ENCODE data around the gene EXOC5. TPM values are rescaled to one million over a fixed set of nuclear protein-coding genes. Genes with fewer than 3 reads are reported as not detected.
"Not testable (repeated sequence)": the region's sequence is repeated elsewhere in the genome, so short reads cannot be mapped to it uniquely, and the experiment has no call there.

Gene EXOC5
- total RNA-seq, 1 donor from 2014 or later: 70.2 TPM

DNA sequence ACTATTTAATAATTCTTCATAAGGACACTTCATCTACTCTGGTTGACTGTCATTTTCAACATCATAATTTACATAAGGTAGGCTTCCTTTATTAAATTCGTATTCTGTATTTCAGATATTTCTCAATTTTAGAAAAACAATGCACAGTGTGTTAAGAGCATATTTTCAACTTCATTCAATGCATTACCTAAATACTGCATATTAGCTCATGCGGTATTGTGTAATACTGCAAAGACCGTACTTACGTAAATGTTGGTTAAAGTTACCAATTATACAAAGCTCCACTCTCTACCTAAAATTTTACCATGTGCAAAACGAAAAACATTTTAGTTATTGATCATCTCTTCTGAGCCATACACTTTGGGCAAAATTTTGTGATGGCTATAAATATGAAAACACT lies 62.8 kb downstream of the EXOC5 start:
- TF ChIP-seq, protein P1, sequence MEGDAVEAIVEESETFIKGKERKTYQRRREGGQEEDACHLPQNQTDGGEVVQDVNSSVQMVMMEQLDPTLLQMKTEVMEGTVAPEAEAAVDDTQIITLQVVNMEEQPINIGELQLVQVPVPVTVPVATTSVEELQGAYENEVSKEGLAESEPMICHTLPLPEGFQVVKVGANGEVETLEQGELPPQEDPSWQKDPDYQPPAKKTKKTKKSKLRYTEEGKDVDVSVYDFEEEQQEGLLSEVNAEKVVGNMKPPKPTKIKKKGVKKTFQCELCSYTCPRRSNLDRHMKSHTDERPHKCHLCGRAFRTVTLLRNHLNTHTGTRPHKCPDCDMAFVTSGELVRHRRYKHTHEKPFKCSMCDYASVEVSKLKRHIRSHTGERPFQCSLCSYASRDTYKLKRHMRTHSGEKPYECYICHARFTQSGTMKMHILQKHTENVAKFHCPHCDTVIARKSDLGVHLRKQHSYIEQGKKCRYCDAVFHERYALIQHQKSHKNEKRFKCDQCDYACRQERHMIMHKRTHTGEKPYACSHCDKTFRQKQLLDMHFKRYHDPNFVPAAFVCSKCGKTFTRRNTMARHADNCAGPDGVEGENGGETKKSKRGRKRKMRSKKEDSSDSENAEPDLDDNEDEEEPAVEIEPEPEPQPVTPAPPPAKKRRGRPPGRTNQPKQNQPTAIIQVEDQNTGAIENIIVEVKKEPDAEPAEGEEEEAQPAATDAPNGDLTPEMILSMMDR (IDR thresholded peaks at IDR 0.05): no peak
- Histone ChIP-seq H3K27ac (no peak overlapping the region), H3K4me1 (no peaks in the 10 kb centered on the region), H3K4me3 (no peak overlapping the region), H3K9me3 (no peaks in the 10 kb centered on the region), H3K27me3 (ENCODE audit: low read depth) (no peaks in the 10 kb centered on the region), H3K36me3 (peaks cover 34% of the 10 kb centered on the region)
- intact Hi-C loops (cut with DNase I): no loop called here
- ATAC-seq: no peak
- no peak for DNase-seq

DNA sequence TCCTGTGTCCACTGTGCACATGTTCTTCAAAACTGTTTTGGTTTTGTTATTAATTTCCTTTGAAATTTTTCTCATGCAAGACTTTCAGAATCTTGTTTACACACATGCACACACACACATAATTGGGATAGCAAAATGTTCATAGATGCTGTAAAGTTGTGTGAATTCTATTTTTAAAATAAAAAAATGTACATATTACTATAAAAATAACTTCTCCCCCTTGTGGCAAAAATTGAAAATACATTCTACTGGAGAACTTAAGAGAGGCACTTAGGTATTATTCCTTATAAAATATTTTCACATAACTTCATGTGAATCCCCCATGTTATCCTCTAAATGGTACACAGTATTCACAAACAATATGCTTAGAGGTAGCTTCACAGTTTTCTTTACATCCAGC lies 66.0 kb downstream of the EXOC5 start:
- H3K27ac ChIP-seq: not testable (repeated sequence)

DNA sequence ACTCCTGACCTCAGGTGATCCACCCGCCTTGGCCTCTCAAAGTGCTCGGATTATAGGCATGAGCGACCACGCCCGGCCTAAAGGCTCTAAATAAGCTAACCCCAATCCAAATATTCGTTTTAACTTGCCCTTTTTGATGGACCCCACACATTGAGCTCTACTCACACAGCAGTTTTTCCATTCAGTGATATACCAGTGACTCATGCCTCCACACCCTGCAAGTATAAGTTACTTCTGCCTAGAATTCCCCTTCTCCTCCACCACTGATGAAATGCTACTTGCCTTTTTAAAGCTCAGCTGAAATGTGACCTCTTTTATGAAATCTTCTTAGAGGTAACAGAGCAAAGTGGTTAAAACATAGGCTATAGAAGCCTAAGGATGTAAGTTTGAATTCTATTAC lies 68.8 kb downstream of the EXOC5 start:
- intact Hi-C loops (cut with DNase I): no loop called here
- Histone ChIP-seq H3K27ac (no peak overlapping the region), H3K9me3 (no peaks in the 10 kb centered on the region), H3K4me3 (no peak overlapping the region), H3K4me1 (no peaks in the 10 kb centered on the region), H3K27me3 (ENCODE audit: low read depth) (no peaks in the 10 kb centered on the region), H3K36me3 (no peaks in the 10 kb centered on the region)
- TF ChIP-seq, protein P1 (IDR thresholded peaks at IDR 0.05): no peak
- DNase-seq (no peak), ATAC-seq (no peak)

More for the DNA sequence above, 66.0 kb downstream of the EXOC5 start:
- H3K9me3 ChIP-seq; H3K4me1 ChIP-seq; H3K27me3 ChIP-seq (ENCODE audit: low read depth); DNase-seq; intact Hi-C loops (cut with DNase I); H3K36me3 ChIP-seq; ATAC-seq; H3K4me3 ChIP-seq: not testable (repeated sequence)
- TF ChIP-seq, protein P1 (IDR thresholded peaks at IDR 0.05): peak; percentile 39

DNA sequence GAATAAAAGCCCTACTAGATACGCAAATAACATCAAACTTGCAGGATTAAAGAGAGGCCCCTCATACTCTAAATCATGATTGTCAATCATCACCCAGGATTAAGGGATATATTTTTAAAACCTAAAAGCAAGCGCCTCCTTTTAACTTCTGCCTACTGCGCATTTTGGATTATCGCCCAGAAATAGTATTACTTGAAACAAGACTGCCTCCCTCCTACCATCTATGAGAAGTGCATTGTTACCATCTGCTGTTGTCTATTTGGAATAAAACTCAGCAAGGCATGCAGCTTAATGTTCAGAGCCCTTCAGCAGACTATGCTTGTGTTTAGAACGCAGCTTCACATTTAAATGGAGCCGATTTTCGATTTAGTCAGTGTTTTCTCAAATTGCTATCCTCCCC lies 79.6 kb downstream of the EXOC5 start:
- Histone ChIP-seq H3K9me3 (no peaks in the 10 kb centered on the region), H3K36me3 (no peaks in the 10 kb centered on the region), H3K27me3 (ENCODE audit: low read depth) (no peaks in the 10 kb centered on the region), H3K4me1 (no peaks in the 10 kb centered on the region), H3K4me3 (no peak overlapping the region), H3K27ac (no peak overlapping the region)
- TF ChIP-seq, protein P1 (IDR thresholded peaks at IDR 0.05): no peak
- intact Hi-C loops (cut with DNase I): no loop called here
- no peak for DNase-seq
- peak in 1 of 2 donors; percentile 48 for ATAC-seq

DNA sequence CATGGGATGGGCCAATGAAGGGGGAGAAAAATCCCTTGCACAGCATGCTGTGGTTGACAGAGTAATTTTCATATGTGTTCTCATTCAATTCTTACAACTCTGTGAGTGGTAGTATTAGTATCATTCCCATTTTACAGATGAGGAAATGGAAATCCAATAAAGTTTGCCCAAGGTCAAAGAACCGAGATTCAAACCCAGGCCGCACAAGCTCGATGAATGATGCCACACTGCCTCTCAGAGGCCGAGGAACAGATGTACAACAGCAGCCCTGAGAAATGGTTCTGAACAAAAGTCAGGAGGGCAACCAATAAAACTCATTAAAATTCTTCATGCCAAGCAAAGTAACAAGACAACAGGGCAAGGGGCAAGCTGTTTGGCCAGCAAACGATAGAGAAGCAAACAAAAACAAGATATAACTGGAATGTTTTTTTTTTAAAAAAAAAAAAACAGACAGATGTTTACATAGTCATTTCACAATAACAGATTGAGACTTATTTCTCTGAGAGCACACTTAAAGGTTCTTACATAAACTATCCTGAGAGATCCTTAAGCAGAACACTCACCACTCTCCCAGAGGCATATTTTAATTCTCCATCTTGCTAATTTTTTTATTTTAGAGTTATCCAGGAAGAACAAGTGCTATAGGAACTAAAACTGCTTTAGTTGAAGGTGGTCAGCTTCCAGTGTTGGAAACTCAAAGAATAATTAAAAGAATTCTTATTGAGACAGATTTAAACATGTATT lies 85.8 kb downstream of the EXOC5 start:
- ATAC-seq: peak; percentile 67 to 83
- H3K27ac ChIP-seq: no peak overlapping the region
- no peak for DNase-seq
- TF ChIP-seq, protein P1 (IDR thresholded peaks at IDR 0.05): no peak
- intact Hi-C loops (cut with DNase I): no loop called here
- no peaks in the 10 kb centered on the region for H3K27me3 ChIP-seq (ENCODE audit: low read depth)
- no peak overlapping the region for H3K4me3 ChIP-seq
- H3K36me3 ChIP-seq: no peaks in the 10 kb centered on the region
- no peaks in the 10 kb centered on the region for H3K4me1 ChIP-seq
- H3K9me3 ChIP-seq: no peaks in the 10 kb centered on the region

Data from lower lobe of right lung (tissue), 2 donors.